ENCODE measurements around the gene SLC19A1. TPM values are rescaled to one million over a fixed set of nuclear protein-coding genes. Genes with fewer than 3 reads are reported as not detected.

The SLC19A1 gene
- total and polyA plus RNA-seq, 2 donors = 3.5 to 8.9 TPM

DNA sequence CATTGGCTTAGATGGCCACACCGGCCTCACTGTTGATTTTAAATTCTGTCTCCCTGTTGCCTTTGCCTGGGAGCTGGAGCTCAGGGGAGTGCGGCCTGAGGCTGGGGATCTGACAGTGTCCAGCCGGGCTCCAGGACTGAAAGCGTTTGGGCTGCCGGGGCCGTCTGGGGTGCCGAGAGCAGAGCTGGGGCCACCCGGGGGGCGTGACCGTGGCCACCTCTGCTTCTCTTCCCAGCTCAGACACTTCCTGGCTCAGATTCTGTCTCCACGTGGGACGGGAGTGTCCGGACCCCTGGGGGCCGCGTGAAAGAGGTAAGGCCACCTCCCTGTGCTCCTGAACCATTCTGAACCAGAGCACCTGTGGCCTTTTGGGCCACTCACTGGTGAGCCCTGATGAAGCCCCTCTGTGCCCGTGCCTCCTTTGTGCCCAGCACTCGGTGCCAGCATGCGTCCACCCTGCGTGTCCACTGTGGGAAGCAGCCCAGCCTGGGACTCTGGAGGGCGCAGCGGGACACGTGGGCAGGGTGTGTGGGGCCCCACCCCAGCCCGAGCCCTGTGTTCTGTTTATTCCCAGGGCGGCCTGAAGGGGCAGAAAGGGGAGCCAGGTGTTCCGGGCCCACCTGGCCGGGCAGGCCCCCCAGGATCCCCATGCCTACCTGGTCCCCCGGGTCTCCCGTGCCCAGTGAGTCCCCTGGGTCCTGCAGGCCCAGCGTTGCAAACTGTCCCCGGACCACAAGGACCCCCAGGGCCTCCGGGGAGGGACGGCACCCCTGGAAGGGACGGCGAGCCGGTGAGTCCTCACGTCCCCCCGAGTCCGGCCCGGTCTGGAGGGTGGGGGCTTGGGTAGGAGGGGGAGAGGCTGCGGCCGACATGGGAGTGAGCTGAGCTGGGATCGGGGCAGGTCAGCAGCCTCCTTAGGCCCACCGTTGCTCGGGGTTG, 64.8 kb downstream of the SLC19A1 start:
- no peaks in the 10 kb centered on the region for H3K27me3 ChIP-seq (ENCODE audit: control insufficient read depth in 2 of 2, insufficient read depth in 1 of 2, low read length in 1 of 2)
- H3K36me3 ChIP-seq (ENCODE audit: control insufficient read depth in 2 of 2, insufficient read depth in 2 of 2, low read length in 1 of 2) = peaks cover 0 to 3% of the 10 kb centered on the region in 2 donors
- 85% methylated on average over 44 of the region's 44 CpGs for WGBS
- H3K27ac ChIP-seq (ENCODE audit: low read depth in 1 of 2, low read length in 1 of 2) = peak overlapping the region; percentile 91 to 93
- no peak overlapping the region for H3K4me3 ChIP-seq (ENCODE audit: low read length in 2 of 2)
- no peak for DNase-seq (ENCODE audit: low read depth in 6 of 9, low spot score in 9 of 9)
- H3K4me1 ChIP-seq (ENCODE audit: control insufficient read depth in 2 of 2, insufficient read depth in 2 of 2, low read length in 2 of 2) = peaks cover 13 to 51% of the 10 kb centered on the region in 2 donors
- peaks cover 3 to 6% of the 10 kb centered on the region in 2 donors for H3K9me3 ChIP-seq (ENCODE audit: control insufficient read depth in 2 of 2, insufficient read depth in 1 of 2, low read length in 1 of 2)

- H3K9me3 ChIP-seq (ENCODE audit: control insufficient read depth in 2 of 2, insufficient read depth in 1 of 2, low read length in 1 of 2) = peaks cover 3 to 6% of the 10 kb centered on the region in 2 donors
- no peaks in the 10 kb centered on the region for H3K27me3 ChIP-seq (ENCODE audit: control insufficient read depth in 2 of 2, insufficient read depth in 1 of 2, low read length in 1 of 2)
- no peak overlapping the region for H3K4me3 ChIP-seq (ENCODE audit: low read length in 2 of 2)
- peaks cover 0 to 3% of the 10 kb centered on the region in 2 donors for H3K36me3 ChIP-seq (ENCODE audit: control insufficient read depth in 2 of 2, insufficient read depth in 2 of 2, low read length in 1 of 2)
- DNase-seq (ENCODE audit: low read depth in 6 of 9, low spot score in 9 of 9) = no peak
- H3K4me1 ChIP-seq (ENCODE audit: control insufficient read depth in 2 of 2, insufficient read depth in 2 of 2, low read length in 2 of 2) = peaks cover 10 to 42% of the 10 kb centered on the region in 2 donors
- no peak overlapping the region for H3K27ac ChIP-seq (ENCODE audit: low read depth in 1 of 2, low read length in 1 of 2)
- 97% methylated on average over 6 of the region's 6 CpGs for WGBS
Observed at GRCh38 chr21:45476582-45476981, 65.7 kb downstream of the SLC19A1 start.

DNA sequence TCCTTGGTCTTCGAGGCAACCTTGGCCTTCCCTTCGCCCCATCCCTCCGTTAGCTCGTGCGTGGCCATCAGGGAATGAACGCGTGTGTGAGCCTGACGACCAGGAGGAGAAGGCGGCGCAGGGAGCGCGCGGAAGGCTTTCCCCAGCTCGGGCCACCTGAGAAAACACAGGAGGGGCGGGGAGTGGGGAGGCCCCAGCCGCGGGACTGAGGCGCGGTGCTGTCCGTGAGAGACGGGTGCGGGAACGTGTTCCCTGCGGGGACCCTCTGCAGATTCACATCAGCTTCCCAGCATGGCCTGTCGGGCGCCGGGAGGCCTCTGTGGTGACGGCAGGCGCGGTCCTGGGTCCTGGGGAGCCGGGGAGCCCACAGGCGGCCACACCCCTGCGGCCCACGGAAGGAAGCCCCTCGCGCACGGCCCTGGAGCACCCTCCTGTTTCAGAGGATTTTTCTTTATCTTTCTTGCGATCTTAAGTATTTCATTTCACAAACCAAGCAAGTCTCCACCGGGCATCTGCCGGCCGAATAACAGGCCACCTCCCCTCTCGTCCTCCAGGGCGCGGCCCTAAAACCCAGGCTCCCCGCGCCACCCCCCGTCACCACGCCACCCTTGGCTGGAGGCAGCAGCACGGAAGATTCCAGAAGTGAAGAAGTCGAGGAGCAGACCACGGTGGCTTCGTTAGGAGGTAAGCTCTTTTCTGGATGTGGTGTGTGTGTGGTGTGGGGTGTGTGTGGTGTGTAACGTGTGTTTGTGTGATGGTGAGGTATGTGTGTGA, 66.3 kb downstream of the SLC19A1 start:
- H3K4me3 ChIP-seq (ENCODE audit: low read length in 2 of 2) = no peak overlapping the region
- no peak for DNase-seq (ENCODE audit: low read depth in 6 of 9, low spot score in 9 of 9)
- WGBS = 93% methylated on average over 53 of the region's 53 CpGs
- H3K36me3 ChIP-seq (ENCODE audit: control insufficient read depth in 2 of 2, insufficient read depth in 2 of 2, low read length in 1 of 2) = peaks cover 0 to 3% of the 10 kb centered on the region in 2 donors
- H3K27me3 ChIP-seq (ENCODE audit: control insufficient read depth in 2 of 2, insufficient read depth in 1 of 2, low read length in 1 of 2) = no peaks in the 10 kb centered on the region
- peaks cover 10 to 45% of the 10 kb centered on the region in 2 donors for H3K4me1 ChIP-seq (ENCODE audit: control insufficient read depth in 2 of 2, insufficient read depth in 2 of 2, low read length in 2 of 2)
- H3K27ac ChIP-seq (ENCODE audit: low read depth in 1 of 2, low read length in 1 of 2) = no peak overlapping the region
- H3K9me3 ChIP-seq (ENCODE audit: control insufficient read depth in 2 of 2, insufficient read depth in 1 of 2, low read length in 1 of 2) = peaks cover 3 to 6% of the 10 kb centered on the region in 2 donors

DNA sequence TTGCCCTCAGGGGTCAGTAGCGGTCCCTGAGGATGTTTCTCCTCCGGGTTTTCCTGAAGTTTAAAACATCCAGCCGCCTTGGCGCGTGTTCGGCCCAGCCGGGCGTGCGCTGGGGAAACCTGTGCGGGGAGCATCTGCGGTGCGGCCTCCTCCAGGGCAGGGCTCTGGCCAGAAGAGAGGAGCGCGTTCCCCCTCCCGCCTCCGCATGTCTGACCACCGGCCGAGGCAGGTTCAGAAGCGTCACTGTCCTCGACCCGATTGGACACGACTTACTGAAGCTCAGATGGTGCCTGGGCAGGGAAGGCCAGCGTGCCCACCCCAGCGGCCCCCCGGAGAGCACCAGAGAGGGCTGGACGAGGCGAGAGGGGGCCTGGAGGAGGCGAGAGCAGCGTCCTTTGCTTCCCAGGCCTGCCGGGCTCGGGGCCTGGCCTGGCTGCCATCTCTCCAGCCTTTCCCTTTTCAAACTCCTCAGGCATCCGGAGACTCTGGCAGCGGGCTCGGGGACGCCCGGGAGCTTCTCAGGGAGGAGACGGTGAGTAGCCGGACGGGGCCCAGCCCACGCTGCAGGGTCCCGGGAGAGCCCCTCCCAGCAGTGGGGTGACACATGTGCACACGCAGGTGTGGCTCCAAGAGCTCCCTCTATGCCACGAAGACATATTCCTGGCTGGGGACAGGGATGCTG, 67.1 kb downstream of the SLC19A1 start:
- 97% methylated on average over 43 of the region's 43 CpGs for WGBS
- H3K27ac ChIP-seq (ENCODE audit: low read depth in 1 of 2, low read length in 1 of 2) = no peak overlapping the region
- peaks cover 0 to 3% of the 10 kb centered on the region in 2 donors for H3K36me3 ChIP-seq (ENCODE audit: control insufficient read depth in 2 of 2, insufficient read depth in 2 of 2, low read length in 1 of 2)
- no peaks in the 10 kb centered on the region for H3K27me3 ChIP-seq (ENCODE audit: control insufficient read depth in 2 of 2, insufficient read depth in 1 of 2, low read length in 1 of 2)
- peaks cover 3 to 6% of the 10 kb centered on the region in 2 donors for H3K9me3 ChIP-seq (ENCODE audit: control insufficient read depth in 2 of 2, insufficient read depth in 1 of 2, low read length in 1 of 2)
- H3K4me3 ChIP-seq (ENCODE audit: low read length in 2 of 2) = no peak overlapping the region
- H3K4me1 ChIP-seq (ENCODE audit: control insufficient read depth in 2 of 2, insufficient read depth in 2 of 2, low read length in 2 of 2) = peaks cover 10 to 39% of the 10 kb centered on the region in 2 donors
- DNase-seq (ENCODE audit: low read depth in 6 of 9, low spot score in 9 of 9) = no peak

DNA sequence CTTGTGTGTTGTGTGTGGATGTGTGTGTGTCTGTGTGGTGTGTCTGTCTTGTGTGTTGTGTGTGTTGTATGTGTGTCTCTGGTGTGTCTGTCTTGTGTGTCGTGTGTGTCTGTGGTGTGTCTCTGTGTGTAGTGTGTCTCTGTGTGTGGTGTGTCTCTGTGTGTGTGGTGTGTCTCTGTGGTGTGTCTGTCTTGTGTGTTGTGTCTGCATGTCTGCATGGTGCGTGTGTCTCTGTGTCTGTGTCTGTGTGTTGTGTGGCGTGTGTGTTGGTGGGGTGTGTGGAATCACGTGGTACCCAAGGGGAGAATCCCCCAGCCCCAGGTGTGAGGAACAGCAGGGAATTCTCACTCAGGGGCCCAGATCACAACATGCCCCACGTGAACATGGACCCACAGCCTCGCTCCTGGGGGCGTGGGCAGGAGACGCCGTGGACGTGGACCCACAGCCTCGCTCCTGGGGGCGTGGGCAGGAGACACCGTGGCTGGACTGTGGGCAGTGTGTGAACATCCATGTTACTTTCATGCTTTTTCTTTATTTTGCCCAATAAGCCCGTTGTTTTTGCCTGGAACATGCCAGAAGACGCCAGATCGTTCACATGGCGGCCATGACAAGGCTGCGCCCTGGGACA, 67.8 kb downstream of the SLC19A1 start:
- no peak overlapping the region for H3K4me3 ChIP-seq (ENCODE audit: low read length in 2 of 2)
- peaks cover 3 to 6% of the 10 kb centered on the region in 2 donors for H3K9me3 ChIP-seq (ENCODE audit: control insufficient read depth in 2 of 2, insufficient read depth in 1 of 2, low read length in 1 of 2)
- 97% methylated on average over 18 of the region's 18 CpGs for whole genome bisulfite sequencing
- no peaks in the 10 kb centered on the region for H3K27me3 ChIP-seq (ENCODE audit: control insufficient read depth in 2 of 2, insufficient read depth in 1 of 2, low read length in 1 of 2)
- peaks cover 0 to 3% of the 10 kb centered on the region in 2 donors for H3K36me3 ChIP-seq (ENCODE audit: control insufficient read depth in 2 of 2, insufficient read depth in 2 of 2, low read length in 1 of 2)
- H3K4me1 ChIP-seq (ENCODE audit: control insufficient read depth in 2 of 2, insufficient read depth in 2 of 2, low read length in 2 of 2) = peaks cover 10 to 32% of the 10 kb centered on the region in 2 donors
- DNase-seq (ENCODE audit: low read depth in 6 of 9, low spot score in 9 of 9) = no peak
- H3K27ac ChIP-seq (ENCODE audit: low read depth in 1 of 2, low read length in 1 of 2) = no peak overlapping the region

DNA sequence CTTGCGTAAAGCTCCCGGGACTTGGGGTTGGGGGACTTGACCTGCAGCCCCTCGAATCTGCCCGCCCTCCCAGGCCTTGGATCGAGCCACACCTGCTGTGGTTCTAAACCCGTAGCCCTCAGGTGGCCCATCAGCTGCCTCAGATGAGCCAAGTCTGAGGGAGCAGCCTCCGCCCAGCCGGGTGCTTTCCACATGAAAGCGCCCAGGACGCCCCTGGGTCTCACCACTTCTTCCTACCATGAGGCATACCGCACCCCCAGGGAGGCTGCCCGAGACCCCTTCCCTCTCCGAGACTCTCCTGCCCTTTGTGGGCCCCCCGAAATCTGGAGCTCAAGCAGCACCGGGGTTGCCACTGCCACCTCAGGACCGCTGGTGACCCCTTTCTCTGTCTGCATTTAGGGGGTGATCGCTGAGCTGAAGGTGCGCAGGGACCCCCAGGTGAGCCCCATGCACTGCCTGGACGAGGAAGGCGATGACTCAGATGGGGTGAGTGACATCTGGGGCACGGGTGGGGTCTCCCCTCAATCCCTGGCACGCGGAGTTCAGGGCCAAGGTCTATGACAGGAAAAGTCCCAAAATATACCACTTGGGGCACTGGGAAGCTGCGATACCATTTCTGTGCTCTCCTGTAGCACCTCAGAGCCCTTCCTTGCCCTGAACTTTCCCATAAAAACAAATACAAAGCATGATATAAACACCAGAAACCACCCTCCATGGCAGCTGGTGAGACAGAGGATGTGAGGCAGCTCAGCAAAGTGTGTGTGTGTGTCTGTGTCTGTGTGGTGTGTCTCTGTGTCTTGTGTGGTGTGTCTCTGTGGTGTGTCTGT, 68.5 kb downstream of the SLC19A1 start:
- H3K36me3 ChIP-seq (ENCODE audit: control insufficient read depth in 2 of 2, insufficient read depth in 2 of 2, low read length in 1 of 2) = no peaks in the 10 kb centered on the region
- H3K4me1 ChIP-seq (ENCODE audit: control insufficient read depth in 2 of 2, insufficient read depth in 2 of 2, low read length in 2 of 2) = peaks cover 7 to 25% of the 10 kb centered on the region in 2 donors
- DNase-seq (ENCODE audit: low read depth in 6 of 9, low spot score in 9 of 9) = no peak
- H3K9me3 ChIP-seq (ENCODE audit: control insufficient read depth in 2 of 2, insufficient read depth in 1 of 2, low read length in 1 of 2) = peaks cover 3 to 6% of the 10 kb centered on the region in 2 donors
- H3K27ac ChIP-seq (ENCODE audit: low read depth in 1 of 2, low read length in 1 of 2) = no peak overlapping the region
- H3K27me3 ChIP-seq (ENCODE audit: control insufficient read depth in 2 of 2, insufficient read depth in 1 of 2, low read length in 1 of 2) = no peaks in the 10 kb centered on the region
- WGBS = 96% methylated on average over 24 of the region's 24 CpGs
- H3K4me3 ChIP-seq (ENCODE audit: low read length in 2 of 2) = no peak overlapping the region

- H3K4me1 ChIP-seq (ENCODE audit: control insufficient read depth in 2 of 2, insufficient read depth in 2 of 2, low read length in 2 of 2) = peaks cover 3 to 15% of the 10 kb centered on the region in 2 donors
- no peak overlapping the region for H3K4me3 ChIP-seq (ENCODE audit: low read length in 2 of 2)
- H3K36me3 ChIP-seq (ENCODE audit: control insufficient read depth in 2 of 2, insufficient read depth in 2 of 2, low read length in 1 of 2) = no peaks in the 10 kb centered on the region
- H3K27me3 ChIP-seq (ENCODE audit: control insufficient read depth in 2 of 2, insufficient read depth in 1 of 2, low read length in 1 of 2) = no peaks in the 10 kb centered on the region
- WGBS = 97% methylated on average over 42 of the region's 42 CpGs
- peak overlapping the region in 1 of 2 donors; percentile 11 for H3K27ac ChIP-seq (ENCODE audit: low read depth in 1 of 2, low read length in 1 of 2)
- H3K9me3 ChIP-seq (ENCODE audit: control insufficient read depth in 2 of 2, insufficient read depth in 1 of 2, low read length in 1 of 2) = peaks cover 3 to 6% of the 10 kb centered on the region in 2 donors
- DNase-seq (ENCODE audit: low read depth in 6 of 9, low spot score in 9 of 9) = no peak
Observed at GRCh38 chr21:45472445-45473365, 69.5 kb downstream of the SLC19A1 start.

Data from thymus (tissue), 11 donors.